ENCODE data around the gene ANKH.

The ANKH gene

GRCh38 chr5:14713476-14714390 is 157.8 kb downstream of the ANKH start:
- DNase-seq (ENCODE audit: low read depth): no peak

DNA sequence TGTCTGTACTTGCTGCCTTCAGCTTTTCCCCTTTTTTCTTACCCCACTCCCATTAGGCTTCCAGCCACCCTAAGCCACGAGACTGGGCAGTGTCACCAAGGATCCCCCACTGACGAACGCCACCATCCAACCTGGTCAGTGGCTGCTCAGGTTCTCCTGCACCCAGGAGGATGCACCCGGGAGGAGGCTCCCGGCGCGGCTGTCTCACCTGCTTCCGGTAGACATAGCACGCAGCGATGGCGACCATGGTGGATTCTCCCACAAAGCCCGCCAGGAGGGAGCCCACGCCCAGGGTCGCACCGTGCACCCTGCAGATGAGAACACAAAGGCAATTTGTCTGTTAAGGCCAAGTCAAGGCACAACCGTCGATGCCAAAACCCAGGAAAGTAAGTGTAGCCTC is 158.9 kb downstream of the ANKH start:
- no peak for DNase-seq (ENCODE audit: low read depth)

DNA sequence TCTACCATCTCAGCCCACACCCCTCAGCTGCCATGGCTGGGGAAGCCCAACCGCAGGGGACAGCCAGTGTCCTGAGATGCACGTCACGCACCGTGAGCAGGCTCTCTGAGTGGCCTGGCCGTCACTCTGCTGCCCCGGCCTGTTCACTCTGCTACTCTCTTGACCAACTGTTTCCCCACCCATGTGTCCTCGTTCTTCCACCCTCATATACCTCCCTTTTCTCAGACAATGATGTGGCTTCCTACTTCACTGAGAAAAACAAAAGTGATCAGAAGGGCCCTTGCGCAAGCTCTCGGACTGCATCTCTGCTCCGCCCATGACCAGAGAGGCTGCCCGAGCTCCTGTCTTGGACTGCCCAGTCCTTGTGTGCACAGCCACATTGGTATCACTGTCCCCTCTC is 159.4 kb downstream of the ANKH start:
- DNase-seq (ENCODE audit: low read depth): no peak

GRCh38 chr5:14710313-14710994 is 161.1 kb downstream of the ANKH start:
- no peak for DNase-seq (ENCODE audit: low read depth)

DNA sequence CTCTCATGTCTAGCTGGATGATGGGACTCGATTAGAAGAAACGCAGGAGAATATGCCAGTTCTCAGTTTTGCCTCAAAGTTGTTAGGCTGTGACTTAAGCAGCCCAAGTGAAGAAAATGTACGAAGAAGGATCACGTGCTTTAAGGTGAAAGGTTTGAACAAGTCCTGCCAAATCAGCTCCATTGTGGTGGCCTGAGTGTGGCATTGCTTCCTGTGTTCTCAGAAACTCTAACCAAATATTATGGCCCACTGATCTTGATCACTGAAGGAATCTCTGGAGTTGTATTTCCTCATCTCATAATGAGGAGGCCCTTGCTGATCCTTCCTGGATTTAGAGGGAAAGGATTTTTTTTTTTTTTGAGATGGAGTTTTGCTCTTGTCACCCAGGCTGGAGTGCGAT is 163.0 kb downstream of the ANKH start:
- no peak for DNase-seq (ENCODE audit: low read depth)

GRCh38 chr5:14707811-14708390 is 163.7 kb downstream of the ANKH start:
- DNase-seq (ENCODE audit: low read depth): no peak

DNA sequence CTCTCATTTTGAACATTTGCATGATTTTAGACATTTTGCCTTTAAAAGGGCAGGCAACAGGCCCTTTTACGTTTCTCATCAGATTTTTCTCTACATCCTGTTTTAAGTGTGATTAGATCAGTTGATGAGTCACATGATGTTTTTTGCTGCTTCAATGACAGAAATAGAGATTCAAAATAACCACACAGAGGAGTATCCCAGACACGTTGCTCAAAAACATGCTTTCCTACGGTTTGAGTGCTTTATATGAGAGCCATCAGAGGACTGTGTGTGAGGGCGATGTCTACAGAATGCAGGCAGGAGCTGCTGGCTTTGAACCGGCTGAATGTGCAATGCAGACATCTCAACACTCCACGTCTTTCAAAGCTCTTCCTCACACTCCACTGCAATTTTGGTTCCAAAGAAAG is 165.0 kb downstream of the ANKH start:
- DNase-seq (ENCODE audit: low read depth): no peak

DNA sequence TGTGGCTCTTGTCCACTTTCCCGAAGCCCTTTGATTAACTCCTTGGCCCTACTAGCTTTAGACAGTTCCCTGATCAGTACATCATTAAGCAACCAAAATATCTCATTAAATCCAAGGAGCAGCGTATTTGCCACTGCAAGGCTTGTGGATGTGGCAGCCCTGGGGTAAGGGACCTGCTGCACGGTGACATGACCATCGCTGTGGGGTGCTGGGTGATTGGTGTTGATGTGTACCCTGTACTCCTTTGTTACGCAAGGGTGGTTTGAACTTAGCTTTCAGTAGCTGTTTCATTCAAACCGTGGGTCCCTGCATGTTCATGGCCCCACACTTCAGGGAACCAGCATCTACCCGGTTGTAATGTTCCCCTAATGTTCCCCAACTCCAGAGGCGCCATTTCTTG is 166.0 kb downstream of the ANKH start:
- DNase-seq (ENCODE audit: low read depth): no peak

GRCh38 chr5:14702238-14702839 is 169.2 kb downstream of the ANKH start:
- DNase-seq (ENCODE audit: low read depth): no peak

DNA sequence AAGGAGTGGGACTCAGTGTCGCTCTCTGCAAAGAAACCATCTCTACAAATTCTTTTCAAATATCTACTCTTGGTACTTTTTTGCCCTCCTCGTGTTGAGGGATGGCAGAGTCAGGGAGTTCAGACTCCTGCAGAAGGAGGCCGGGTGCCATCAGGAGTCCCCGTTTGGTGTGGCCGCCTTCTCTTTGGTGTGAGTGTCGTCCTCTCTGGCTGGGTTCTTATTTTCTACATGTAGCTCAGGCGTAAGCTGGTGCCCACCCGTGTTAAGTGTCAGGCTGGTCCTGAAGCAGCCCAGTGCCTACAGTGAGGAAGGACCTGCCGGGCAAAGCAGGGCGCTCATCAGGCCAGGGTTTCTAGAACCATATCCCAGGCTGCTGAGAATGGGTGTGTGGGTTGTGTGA is 170.0 kb downstream of the ANKH start:
- DNase-seq (ENCODE audit: low read depth): no peak

GRCh38 chr5:14700478-14701436 is 170.8 kb downstream of the ANKH start:
- DNase-seq (ENCODE audit: low read depth): no peak

GRCh38 chr5:14699807-14700400 is 171.7 kb downstream of the ANKH start:
- DNase-seq (ENCODE audit: low read depth): no peak

- DNase-seq (ENCODE audit: low read depth): no peak
Observed at GRCh38 chr5:14699159-14699558, 172.4 kb downstream of the ANKH start.

DNA sequence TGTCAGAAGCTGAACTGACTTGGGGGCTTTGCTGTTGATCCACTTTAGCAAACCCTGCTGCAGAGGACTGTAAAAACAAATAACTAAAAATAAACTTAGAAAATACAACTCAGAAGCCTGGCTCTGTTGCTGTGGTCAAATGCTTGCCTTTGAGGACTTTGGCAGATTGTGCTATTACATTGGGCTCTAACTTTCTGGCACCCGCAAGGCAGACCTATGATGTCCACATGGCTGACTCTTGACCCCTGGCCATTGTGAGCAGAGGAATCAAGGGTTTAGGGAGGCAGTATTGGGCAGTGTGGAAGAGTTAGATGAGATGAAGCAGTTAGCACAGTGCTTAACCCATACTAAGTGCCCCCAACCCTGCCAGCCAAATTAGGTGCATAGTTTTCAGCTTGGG is 173.1 kb downstream of the ANKH start:
- no peak for DNase-seq (ENCODE audit: low read depth)

GRCh38 chr5:14696851-14697250 is 174.7 kb downstream of the ANKH start:
- no peak for DNase-seq (ENCODE audit: low read depth)

DNA sequence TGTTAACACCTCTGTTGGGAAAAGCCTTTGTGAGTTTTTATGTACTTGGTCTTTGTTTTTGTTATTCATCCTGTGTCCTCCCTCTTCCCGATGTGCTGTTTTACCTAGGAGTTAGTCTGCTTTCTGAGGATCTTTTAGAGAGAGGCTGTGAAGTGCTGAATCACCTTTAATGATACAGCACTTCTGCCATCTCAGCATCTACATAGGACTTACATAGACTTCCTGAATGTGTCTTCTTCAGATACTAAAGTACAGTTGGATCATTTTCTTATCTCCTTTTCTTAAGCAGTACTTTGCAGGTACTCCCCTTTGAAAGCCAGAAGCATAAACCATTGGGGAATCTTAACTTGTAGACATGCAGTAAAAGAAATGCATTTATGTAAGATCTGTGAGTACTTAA is 175.5 kb downstream of the ANKH start:
- no peak for DNase-seq (ENCODE audit: low read depth)

GRCh38 chr5:14695152-14695551 is 176.4 kb downstream of the ANKH start:
- DNase-seq (ENCODE audit: low read depth): no peak

DNA sequence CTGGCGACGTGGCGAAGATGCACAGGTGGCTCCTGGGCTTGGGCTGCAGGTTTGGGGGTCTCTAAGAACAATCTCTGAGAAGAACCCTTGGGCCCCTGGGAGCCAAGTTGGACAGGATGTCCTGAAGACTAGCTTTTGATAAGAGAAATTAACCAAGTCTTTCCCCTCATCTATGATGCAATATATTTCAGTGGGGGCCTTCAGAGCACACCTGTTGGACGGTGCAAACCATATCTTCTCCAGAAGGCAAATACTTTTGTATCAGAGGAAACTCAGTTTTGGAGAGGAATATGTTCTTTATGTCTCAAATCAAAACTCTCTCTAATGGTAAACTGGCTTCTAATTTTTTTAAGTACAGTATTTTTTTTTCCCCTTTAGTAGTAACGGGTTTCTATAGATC is 178.5 kb downstream of the ANKH start:
- DNase-seq (ENCODE audit: low read depth): no peak

- DNase-seq (ENCODE audit: low read depth): no peak
Observed at GRCh38 chr5:14687023-14687665, 184.4 kb downstream of the ANKH start.

DNA sequence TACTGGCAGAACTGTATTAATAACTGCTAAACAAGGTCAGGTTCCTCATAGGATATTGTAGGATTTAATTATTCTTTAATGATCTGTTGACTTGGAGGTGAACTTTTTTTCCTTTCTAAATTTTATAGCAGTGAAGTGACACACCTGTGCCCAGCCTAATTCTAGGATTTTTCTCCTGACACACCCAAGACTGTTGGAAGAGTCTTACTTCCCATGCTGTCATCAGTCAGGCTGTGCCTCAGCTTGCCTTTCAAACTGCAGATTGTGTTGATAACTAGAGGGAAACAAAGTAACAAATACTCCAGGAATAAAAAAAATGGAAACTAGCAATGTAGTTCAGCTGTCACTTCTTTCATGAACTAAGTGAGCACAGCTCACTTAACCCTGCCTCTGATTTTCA is 185.1 kb downstream of the ANKH start:
- no peak for DNase-seq (ENCODE audit: low read depth)

GRCh38 chr5:14685757-14686156 is 185.8 kb downstream of the ANKH start:
- DNase-seq (ENCODE audit: low read depth): no peak

Data from CMK (cell line).